Pancreas (tissue), 10 donors: Measurements from ENCODE around the gene PHLDA3. TPM values are rescaled to one million over a fixed set of nuclear protein-coding genes. Genes with fewer than 3 reads are reported as not detected.
A peak's percentile ranks its signal among the peaks of the same experiment; 100 is the strongest.

ENCODE experiments used
- ATAC-seq, 4 donors: fragments of 200-7000 bp; cut with Tn5 transposase; one replicate each; pipeline versions ENCODE4 v1.8.0 to v1.9.1; 2020; ENCODE audit warnings: mild to moderate bottlenecking in 4 of 4, moderate library complexity in 4 of 4
- DNase-seq, 6 donors: peaks; one replicate each; pipeline ENCODE4 v3.0.0-alpha.2; 2020
- FAIRE-seq: peaks from 2 replicates; lab custom pipeline; 2012; peaks lifted over from hg19 to GRCh38; lab: Jason Lieb, UNC
- H3K27ac ChIP-seq, 4 donors: fragments of 200-600 bp; sonication (generic); 1 replicate in 3 of 4; 2 replicates in 1 of 4; pipeline versions ENCODE4 v1.5.0 to v1.8.0; 2020
- H3K27me3 ChIP-seq, 4 donors: fragments of 200-600 bp; one replicate each; pipeline ENCODE4 v1.8.0; 2021
- H3K36me3 ChIP-seq, 3 donors: fragments of 200-600 bp; sonication (generic) in 1 of 3; one replicate each; pipeline versions ENCODE4 v1.5.0 to v1.8.0; 2020 to 2021
- H3K4me1 ChIP-seq, 3 donors: fragments of 200-600 bp; one replicate each; pipeline ENCODE4 v1.8.0; 2021
- H3K4me3 ChIP-seq, 4 donors: fragments of 200-600 bp; sonication (generic) in 2 of 4; one replicate each; pipeline versions ENCODE4 v1.5.0 to v1.8.0; 2020 to 2021
- H3K9me3 ChIP-seq, 4 donors: fragments of 200-600 bp; one replicate each; pipeline ENCODE4 v1.8.0; 2021
- CTCF ChIP-seq, 4 donors: fragments of 200-600 bp; sonication (generic) in 3 of 4; IDR thresholded peaks; one replicate each; pipeline versions ENCODE4 v1.5.0 to v1.8.0; 2021; ENCODE audit warnings: antibody characterized with exemption in 4 of 4
- WGBS, 2 donors: extraction: QIAGEN DNeasy Blood & Tissue Kit; methylation state at CpG; one replicate each; pipeline ENCODE4 v1.1.7; 2013; 5-methylcytosine and 5-hydroxymethylcytosine counted together
- intact Hi-C, 3 donors: fragments of 100-400 bp; cut with DNase I; formaldehyde crosslinking; loops; one replicate each; pipeline versions ENCODE4 v1.11.1 to v1.14.2; 2022
- polyA plus RNA-seq, 2 donors: library from polyadenylated mRNA; stranded (reverse); fragments of 200-250 nt; gene quantifications; one replicate each; pipeline ENCODE4 v1.2.3, GENCODE V29; 2013
- total RNA-seq, 6 donors: library from RNA; stranded (reverse); fragmentation: NEBNext Ultra II Directional in 4 of 6; extraction: Animal tissue kit (Norgen Biotek cat#: 25700) in 4 of 6; gene quantifications; one replicate each; pipeline versions ENCODE4 v1.2.1 to v1.2.4, GENCODE V29; 2021 to 2023
- donor health status: healthy with polysubstance abuse.
- donor health status: DM: no; HTN: no; CAD: no; lungs with moderate emphysema.
- donor health status: DM: no; HTN: no; CAD: no.
- donor health status: control.
- donor health status: control.
- donor health status: Bipolar disorder and iron deficiency.
- donor health status: DM: yes; HTN: yes; CAD: no.
- donor health status: DM: no; HTN: no; CAD: no.
- donor health status: DM: no; HTN: no; CAD: no.
- donor health status: DM: yes; HTN: yes; CAD: no.

Gene PHLDA3
- total and polyA plus RNA-seq, 8 donors: 8.6 to 24.4 (median 12.8) TPM

GRCh38 chr1:201511941-201512539 is 43.1 kb upstream of the PHLDA3 start:
- intact Hi-C loops: no loop called here
- ATAC-seq: peak; percentile 59 to 73 (median 68)

GRCh38 chr1:201511396-201511940 is 42.5 kb upstream of the PHLDA3 start:
- H3K27me3 ChIP-seq: no peaks in the 10 kb centered on the region
- no peak for DNase-seq
- intact Hi-C loops: no loop called here
- FAIRE-seq: no peak
- H3K27ac ChIP-seq: peak overlapping the region; percentile 13 to 75 (median 42)
- no peak overlapping the region for H3K4me3 ChIP-seq
- H3K4me1 ChIP-seq: peaks cover 12 to 22% (median 16%) of the 10 kb centered on the region in 3 donors
- no peak for ATAC-seq
- no peaks in the 10 kb centered on the region for H3K36me3 ChIP-seq
- TF ChIP-seq CTCF (IDR thresholded peaks at IDR 0.05): no peak
- WGBS, 2 donors: 76 to 82% methylated on average over 6 of the region's 6 CpGs
- no peaks in the 10 kb centered on the region for H3K9me3 ChIP-seq

More at GRCh38 chr1:201511941-201512539, 43.1 kb upstream of the PHLDA3 start:
- WGBS, 2 donors: 16 to 19% methylated on average over 6 of the region's 6 CpGs
- FAIRE-seq (no peak), DNase-seq (peak in 2 of 6 donors; percentile 37 to 44)
- Histone ChIP-seq H3K4me1 (peaks cover 12 to 22% (median 16%) of the 10 kb centered on the region in 3 donors), H3K4me3 (no peak overlapping the region), H3K27me3 (no peaks in the 10 kb centered on the region), H3K27ac (peak overlapping the region; percentile 13 to 75 (median 42)), H3K9me3 (no peaks in the 10 kb centered on the region), H3K36me3 (no peaks in the 10 kb centered on the region)
- TF ChIP-seq CTCF (IDR thresholded peaks at IDR 0.05): no peak

GRCh38 chr1:201510734-201511133 is 41.7 kb upstream of the PHLDA3 start:
- ATAC-seq: no peak
- no peak for TF ChIP-seq CTCF (IDR thresholded peaks at IDR 0.05)
- Histone ChIP-seq H3K9me3 (no peaks in the 10 kb centered on the region), H3K27me3 (no peaks in the 10 kb centered on the region), H3K36me3 (no peaks in the 10 kb centered on the region), H3K27ac (no peak overlapping the region), H3K4me1 (peaks cover 17 to 28% (median 20%) of the 10 kb centered on the region in 3 donors), H3K4me3 (no peak overlapping the region)
- DNase-seq: no peak
- WGBS, 2 donors: 96 to 98% methylated on average over 1 of the region's 1 CpG
- intact Hi-C loops: no loop called here
- no peak for FAIRE-seq

GRCh38 chr1:201509601-201510374 is 40.8 kb upstream of the PHLDA3 start:
- Histone ChIP-seq H3K9me3 (no peaks in the 10 kb centered on the region), H3K27me3 (no peaks in the 10 kb centered on the region), H3K36me3 (no peaks in the 10 kb centered on the region), H3K27ac (no peak overlapping the region), H3K4me1 (peaks cover 24 to 37% (median 24%) of the 10 kb centered on the region in 3 donors), H3K4me3 (no peak overlapping the region)
- ATAC-seq (no peak), DNase-seq (no peak), FAIRE-seq (no peak)
- intact Hi-C loops: no loop called here
- TF ChIP-seq CTCF (IDR thresholded peaks at IDR 0.05): no peak
- WGBS, 2 donors: 90 to 96% methylated on average over 2 of the region's 2 CpGs
